ENCODE results near the gene KCNJ1. TPM values are rescaled to one million over a fixed set of nuclear protein-coding genes. Genes with fewer than 3 reads are reported as not detected.

Gene KCNJ1
- total RNA-seq, 1 donor from 2014 or later: not detected

DNA sequence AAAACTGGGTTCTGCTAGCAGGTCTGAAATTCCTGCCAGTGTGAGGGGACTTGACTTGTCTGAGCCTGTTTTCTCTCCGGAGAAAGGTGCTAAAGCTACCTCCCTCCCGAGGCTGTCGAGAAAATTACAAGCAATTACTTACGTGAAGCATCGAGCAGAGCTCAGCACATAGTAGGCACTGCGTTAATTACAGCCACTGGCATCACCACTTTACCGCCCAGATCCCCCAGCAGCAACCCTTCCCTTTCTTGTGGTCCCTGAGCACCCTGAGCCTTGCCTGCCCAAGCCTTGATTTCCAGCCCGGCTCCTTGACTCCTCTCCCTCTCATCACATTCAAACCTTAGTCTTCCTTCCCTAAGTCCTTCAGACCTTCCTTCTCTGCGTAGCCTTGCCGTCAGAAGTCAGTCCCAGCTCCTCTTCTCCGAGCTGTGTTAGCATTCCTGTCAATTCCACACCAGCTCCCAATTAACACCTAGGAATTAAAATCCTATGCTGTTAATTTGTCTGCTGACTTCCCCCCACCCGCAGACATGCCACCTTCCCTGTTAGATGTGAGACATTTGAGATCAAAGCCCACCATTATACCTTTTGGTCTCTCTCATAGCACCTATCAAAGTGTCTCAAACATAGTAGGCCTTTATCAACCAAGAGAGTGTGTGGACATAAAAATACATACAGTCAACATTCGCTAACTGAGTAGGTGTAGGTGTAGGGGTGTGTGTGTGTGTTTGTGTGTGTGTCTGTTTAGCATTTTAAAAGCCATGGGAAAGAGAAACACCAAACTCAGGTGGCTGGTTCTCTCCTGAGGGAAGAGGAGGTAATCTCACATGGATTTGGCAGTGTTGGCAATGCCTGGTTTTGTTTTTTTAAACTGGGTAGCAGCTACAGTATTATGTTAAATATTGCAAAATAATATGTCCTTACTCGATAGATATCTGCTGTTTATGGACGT is 21.2 kb upstream of the KCNJ1 start:
- intact Hi-C loops (cut with DNase I): no loop called here
- DNase-seq (no peak), ATAC-seq (ENCODE audit: poor library complexity) (no peak)

DNA sequence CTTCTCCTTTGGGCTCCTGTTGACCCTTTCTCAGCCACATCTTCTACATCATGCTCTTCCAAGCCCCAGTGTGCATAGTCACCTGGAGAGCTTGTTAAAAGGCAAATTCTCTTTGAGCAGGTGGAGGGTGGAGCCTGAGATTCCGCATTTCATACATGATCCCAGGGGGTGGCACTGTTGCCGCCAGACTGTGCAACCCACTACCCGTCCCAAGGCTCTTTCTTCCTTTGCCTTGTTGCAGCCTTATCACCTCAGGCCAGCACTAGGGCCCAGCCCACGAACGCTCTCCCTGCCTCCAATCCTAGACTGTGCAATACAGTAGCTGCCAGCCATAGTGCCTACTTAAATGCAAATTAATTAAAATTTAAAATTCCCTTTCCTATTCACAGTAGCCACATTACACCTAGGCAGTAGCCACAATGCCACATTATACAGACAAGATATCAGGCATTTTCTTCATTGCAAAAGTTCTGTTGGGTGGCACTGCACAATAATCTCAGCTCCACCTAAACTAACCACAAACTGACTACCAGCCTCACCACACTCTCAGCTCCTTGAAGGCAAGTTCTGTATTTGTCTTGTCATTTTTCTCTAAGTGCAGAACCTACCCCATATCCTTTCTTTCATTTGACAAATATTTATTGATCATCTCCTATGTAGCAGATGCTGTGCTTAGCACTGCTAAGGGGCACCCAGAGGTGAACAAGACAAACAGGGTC is 19.5 kb upstream of the KCNJ1 start:
- intact Hi-C loops (cut with DNase I): no loop called here
- DNase-seq (peak; percentile 50), ATAC-seq (ENCODE audit: poor library complexity) (peak; percentile 26)

DNA sequence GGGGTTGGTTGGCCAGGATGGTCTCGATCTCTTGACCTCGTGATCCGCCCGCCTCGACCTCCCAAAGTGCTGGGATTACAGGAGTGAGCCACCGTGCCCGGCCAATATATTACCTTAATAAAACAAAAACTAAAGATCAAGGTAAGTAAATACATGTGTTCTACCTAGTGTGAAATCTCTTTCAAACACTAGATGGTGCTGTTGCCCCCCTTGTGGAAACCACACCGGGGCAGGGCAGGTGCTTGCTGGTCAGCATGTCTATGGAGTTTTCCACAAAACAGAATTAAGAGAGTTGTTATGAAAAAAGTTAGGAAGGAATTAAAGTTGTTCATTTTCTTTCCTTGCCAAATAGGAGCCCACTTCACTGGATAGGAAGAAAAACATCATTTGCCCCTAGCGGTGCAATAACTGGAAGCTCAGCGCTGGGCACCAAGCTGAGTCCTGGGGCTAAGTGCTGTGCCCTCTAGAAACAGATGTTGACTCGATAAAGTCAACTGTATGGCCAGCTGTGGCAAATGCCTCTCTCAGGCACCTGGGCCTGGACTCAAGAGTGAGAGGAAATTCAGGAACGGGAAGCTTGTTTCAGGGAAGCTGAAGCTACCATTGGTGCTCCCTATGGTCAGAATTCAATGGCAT is 17.7 kb upstream of the KCNJ1 start:
- intact Hi-C loops (cut with DNase I): loop anchor here (2.0 kb wide), 1 partner anchor 72 kb away; no protein-coding TSS in a partner anchor
- ATAC-seq (ENCODE audit: poor library complexity) (peak; percentile 92), DNase-seq (peak; percentile 51)

DNA sequence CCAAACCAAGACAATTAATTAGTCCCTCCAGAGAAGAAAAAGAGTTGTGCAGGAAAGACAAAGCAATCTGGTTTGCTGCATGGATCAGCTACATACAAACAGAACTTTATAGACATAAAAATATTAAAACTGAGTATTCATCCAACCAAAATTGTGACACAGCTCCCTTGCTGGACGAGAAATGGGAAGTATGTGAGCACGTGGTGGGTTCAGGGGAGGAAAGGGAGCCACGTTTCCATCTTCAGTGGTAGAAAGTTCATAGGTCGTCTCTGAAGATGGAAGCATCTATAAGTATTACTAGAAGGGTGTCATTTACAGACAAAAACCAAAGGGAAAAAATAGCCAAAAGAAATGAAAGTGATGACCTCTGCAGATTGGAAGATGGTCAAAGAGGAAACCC is 17.0 kb upstream of the KCNJ1 start:
- no peak for DNase-seq
- intact Hi-C loops (cut with DNase I): loop anchor here (2.0 kb wide), 1 partner anchor 73 kb away; no protein-coding TSS in a partner anchor
- ATAC-seq (ENCODE audit: poor library complexity): no peak

DNA sequence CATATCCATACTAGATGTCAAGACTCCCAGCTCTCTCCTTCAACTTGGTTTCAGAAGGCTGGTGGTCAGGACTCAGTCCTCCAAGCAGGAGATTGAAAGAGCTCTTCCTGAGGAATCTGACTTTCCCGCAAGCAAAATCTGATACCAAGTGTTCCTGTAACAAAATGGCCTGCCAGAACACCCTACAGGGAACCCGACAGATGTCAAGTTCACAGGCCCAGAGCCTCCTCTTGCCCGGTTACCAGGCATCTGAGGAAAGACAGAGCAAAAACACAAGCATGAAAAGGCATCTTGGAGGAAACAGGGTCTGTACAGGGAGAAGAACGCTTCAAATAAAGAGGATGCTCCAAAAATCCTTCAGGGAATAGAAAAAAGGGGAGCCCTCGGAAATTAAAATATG is 15.4 kb upstream of the KCNJ1 start:
- DNase-seq (no peak), ATAC-seq (ENCODE audit: poor library complexity) (no peak)
- intact Hi-C loops (cut with DNase I): no loop called here

DNA sequence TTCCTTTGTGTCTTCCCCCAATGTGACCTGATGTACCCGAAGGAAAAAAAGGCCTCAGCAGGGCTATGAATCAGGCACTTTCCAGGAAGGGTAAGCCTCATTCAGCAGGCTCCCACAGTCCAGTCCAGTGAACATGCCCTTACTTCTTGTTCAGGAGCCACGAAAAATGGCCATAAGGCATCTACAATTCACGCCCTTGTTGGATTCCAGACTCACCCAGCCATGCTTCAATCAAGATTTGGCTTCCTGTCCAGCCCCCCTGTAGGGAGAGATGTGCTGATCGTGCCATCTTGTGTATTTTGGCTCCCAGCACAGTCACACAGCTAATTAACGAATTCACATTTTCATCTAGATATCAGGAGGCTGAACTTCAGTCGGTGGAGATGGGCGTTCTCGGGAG is 14.1 kb upstream of the KCNJ1 start:
- ATAC-seq (ENCODE audit: poor library complexity): no peak
- intact Hi-C loops (cut with DNase I): no loop called here
- no peak for DNase-seq

DNA sequence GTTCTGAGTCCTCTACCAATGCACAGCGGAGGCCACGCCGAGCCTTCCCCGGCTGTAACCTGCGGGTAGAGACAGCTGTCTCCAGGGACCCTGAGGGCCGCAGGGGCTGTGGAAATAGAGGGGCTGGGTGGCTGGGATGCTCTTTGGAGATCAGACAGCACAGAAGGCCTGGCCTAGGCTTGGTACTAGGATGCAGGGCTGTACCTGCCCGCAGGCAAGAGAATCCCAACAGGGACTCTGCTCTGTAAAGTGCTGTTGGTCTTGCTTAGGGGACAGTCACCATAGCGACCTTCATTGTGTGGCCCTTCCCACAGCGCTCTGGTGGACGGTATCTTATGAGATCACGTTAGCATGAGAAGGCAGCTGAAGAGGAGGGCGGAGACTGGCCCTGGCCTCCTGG is 12.7 kb upstream of the KCNJ1 start:
- DNase-seq (no peak), ATAC-seq (ENCODE audit: poor library complexity) (no peak)
- intact Hi-C loops (cut with DNase I): no loop called here

DNA sequence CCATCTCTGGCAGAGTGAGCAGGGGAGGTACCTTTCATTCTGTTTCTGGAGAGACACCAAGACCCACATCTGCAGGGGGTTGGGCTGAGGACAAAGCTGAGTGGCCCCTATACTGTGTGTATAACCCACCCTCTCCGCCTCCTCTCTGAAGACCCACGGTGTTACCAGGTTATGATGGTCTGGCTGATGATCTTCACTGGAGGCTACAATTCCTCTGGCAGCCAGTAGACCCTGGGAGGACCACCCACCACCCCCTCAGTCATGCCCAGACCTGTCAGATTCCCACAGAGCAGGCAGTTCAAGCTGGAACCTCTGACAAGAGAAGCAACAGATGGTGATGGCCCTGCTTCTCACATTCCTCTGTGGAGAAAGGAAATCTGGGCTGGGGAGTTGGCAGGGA is 11.4 kb upstream of the KCNJ1 start:
- intact Hi-C loops (cut with DNase I): no loop called here
- DNase-seq (no peak), ATAC-seq (ENCODE audit: poor library complexity) (no peak)

DNA sequence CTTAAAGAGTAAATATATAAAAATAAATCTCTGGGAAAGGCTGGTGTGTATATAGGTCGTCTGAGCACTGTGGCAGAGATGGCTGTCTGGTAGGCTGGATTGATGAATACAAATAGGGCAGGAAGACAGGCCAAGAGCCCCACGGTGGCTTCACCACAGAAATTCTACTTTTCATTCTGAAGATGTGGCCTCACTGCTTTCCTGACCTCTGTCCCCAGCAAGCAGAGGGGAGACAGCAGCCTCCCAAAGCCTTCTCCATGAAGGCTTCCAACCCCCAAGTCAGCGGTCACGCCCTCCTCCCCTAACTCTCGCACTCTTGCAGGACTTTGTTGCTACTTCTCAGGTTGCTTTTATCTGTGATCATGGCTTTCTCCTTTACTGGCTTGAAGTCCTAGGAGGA is 10.6 kb upstream of the KCNJ1 start:
- intact Hi-C loops (cut with DNase I): no loop called here
- no peak for ATAC-seq (ENCODE audit: poor library complexity)
- no peak for DNase-seq

DNA sequence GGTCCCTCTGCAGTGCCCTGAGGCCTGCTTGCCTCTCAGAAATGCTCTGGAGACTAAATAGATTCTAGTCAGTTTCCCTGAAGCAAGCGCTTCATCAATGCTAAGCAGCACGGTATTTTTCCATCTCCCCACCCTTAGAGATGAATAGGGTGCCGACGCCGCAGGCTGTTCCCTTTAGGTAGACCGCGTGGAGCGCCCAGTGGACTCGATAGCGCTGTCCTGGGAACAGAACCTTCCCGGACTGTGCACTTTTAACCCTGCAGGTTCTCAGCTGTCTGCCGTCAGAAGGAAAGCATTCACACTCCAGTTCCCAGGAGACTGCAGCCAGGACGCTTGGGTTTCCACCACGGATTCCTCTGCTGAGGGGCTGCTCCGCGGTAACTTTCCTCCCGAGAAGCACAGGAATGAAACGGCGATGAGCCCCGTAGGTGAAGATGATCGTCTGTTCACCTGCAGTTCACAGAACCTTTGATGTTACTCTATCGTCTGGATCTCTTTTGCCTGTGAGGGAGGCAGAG is 9.1 kb upstream of the KCNJ1 start:
- no peak for DNase-seq
- ATAC-seq (ENCODE audit: poor library complexity): no peak
- intact Hi-C loops (cut with DNase I): no loop called here

DNA sequence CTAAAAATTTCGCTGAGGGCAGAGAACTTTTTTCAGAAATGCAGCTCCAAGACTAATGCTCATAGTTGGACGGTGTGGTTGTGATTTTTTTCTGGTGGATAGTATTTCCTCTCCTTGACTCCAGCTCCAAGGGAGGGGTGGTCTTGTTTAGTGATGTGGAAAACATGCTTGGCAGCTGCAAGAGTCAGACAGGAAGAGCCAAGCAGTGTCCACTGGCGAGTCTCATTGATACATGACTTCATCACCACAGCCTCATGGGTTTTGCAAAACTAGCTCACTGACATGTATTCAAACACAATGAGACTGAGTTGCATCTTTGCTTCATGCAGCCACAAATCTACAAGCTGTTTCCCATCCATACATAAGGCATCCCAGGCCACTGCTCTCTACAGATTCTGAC is 7.3 kb upstream of the KCNJ1 start:
- DNase-seq (no peak), ATAC-seq (ENCODE audit: poor library complexity) (no peak)
- intact Hi-C loops (cut with DNase I): no loop called here

DNA sequence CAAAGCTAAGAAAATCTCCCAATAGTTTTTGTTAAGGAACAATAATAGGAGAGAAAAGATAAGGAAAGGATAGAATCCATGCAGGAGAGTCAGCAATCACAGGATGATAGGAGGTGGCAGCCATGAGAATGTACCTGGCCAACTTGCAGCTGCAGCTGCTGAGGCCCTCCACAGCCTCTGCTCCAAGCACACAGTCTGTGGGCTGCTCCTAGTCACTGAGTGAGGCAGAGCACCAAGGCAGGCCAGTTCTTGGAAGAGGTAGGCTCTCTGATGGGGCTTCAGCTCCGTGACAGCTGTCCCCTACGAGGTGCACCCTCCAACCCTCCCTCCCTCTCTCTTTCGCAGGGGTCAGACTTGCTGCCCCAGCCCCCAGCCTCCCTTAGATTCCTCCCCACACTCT is 5.5 kb upstream of the KCNJ1 start:
- ATAC-seq (ENCODE audit: poor library complexity) (no peak), DNase-seq (no peak)
- intact Hi-C loops (cut with DNase I): no loop called here

DNA sequence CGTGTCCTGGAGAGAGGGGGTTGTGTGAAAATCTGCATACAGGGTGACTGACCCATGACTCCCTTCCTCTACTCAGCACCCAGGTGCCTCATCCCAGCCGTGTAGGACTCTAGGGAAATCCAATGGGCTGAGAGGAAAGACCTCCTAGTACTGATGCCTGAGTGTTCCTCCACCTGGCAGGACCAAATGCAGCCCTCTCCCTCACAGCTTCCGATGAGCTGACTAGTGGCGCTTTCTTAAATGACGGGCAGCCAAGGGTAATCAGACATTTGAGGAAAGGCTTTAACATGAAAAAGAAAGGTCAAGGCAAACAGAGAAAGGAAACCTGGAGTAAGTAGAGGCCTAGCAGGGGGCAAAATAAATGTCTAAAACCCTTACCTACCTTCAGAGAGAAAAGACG is 5.0 kb upstream of the KCNJ1 start:
- intact Hi-C loops (cut with DNase I): no loop called here
- no peak for ATAC-seq (ENCODE audit: poor library complexity)

DNA sequence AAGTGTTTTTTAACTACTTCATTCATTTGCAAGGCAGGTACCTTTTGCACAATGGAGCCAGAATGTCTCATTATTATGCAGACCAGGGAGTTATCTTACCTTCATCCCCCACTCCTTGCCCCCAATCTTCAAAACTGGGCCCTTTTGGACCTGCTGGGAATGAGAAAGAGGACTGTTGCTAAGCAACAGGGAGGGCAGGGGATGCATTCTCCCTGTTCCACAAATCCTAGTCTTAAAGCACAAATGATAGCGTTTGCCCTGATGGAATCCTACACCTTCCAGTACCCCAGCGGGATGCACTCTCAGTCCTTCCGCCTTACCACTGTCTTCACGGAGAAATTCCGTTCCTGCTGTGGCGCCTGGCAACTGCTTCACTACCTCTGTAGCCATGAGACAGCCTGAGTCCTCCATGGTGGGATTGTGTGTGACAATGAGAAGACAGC is 4.1 kb upstream of the KCNJ1 start:
- ATAC-seq (ENCODE audit: poor library complexity) (no peak), DNase-seq (no peak)
- intact Hi-C loops (cut with DNase I): no loop called here

More for the DNA sequence above, 5.0 kb upstream of the KCNJ1 start:
- no peak for DNase-seq

DNA sequence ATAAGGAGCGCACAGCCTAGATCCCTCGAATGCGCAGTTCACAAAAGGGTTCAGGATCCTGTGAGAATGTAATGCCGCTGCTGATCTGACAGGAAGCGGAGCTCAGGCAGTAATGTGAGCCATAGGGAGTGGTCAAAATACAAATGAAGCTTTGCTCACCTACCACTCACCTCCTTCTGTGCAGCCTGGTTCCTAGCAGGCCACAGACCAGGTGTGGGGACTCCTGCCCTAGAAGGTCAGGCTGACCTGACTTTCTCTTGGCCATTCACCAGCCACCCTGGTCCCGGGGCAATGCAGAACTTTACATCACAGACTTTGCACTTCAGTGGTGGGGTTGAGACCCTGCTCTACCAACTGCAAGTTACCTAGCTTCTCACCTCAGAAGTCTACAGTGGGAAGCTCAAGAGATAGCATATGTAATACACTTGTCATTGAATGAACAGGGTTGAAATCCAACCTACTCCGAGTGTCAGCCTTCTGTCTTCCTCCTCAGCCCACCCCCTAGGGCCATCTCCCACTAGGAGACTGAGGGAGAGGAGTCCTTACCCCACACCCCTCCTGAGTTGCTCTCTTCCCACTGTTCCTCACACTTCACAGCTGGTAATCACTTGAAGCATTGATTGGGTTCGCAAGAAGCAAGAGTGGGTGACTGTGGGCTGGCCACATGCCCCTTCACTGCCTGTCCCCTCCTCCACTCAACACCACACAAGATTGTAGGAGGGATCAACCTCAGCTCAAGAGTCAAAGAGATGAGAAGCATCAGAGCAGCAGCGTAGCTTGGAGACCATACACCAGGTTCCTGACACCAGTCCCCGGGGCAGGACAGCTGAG is 2.0 kb upstream of the KCNJ1 start:
- no peak for ATAC-seq (ENCODE audit: poor library complexity)
- no peak for DNase-seq
- intact Hi-C loops (cut with DNase I): no loop called here

DNA sequence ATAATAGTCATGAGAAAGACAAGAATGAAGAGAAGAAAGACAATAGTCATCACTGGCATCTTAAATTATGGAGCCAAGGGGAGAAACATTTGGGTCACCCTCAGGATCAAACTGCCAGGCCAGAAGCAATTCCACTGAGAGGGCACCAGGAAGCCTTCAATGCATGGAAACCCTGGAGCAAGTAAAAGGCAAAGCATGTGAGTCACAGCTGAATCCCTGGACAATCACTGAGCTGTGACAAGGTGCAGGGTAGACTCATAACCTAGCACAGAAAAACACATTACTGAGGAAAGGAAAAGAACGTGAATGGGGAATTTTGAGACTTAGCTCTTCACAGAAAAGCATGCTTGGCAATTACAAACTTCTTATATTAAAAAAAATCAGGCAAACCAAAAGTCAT is 1.6 kb downstream of the KCNJ1 start:
- ATAC-seq (ENCODE audit: poor library complexity) (no peak), DNase-seq (no peak)
- intact Hi-C loops (cut with DNase I): no loop called here

DNA sequence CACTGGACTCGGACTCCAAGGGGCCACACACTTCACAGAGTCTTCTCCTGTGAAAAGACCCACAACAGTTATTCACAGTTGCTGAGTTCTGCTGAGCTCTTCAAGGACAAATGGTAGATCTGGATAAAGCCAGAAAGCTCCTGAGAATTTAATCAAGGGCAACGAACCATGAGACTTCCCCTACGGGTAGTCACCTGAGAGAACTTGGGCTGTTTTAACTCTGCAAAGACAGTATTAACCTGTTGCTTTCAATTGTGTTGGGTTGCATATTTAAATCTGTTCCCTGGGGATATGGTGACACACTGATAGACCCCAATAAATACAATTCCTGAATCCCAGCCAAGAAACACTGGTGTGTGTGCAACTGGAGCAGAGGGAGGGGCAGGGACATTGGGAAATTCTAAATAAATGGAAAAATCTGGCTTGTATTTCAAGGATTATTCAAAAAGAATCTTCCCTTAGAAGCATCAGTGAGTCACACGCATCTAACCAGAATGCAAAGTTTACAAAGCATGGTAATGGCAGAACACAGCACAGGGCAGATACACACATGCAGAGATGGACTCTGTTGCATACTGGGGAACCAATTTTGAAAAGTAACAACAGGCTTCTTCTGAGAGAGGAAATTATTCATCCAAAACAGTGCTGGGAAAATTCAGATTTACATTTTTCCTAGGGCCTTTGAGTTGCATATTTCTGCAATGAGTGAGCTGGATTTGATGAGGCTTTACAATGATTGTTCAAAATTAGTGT is 4.0 kb downstream of the KCNJ1 start:
- DNase-seq: no peak

DNA sequence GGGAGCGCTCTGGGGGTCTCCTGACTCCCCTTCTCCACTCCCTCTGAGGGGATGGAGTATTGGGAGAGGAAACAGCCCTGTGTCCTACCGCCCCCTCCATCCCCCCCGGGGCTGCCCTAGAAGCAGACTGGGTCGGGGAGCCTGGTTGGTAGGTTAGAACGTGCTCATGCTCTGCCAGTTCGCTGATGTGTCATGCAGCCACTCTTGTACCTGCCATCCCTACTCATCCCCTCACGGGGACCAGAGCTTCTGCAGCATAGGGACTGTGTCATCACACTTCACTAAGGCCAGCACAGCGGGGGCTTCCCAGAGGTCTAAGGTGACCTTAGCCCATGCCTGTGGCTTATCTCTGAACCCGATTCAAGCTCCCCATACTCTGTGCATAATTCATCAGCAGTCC is 4.7 kb downstream of the KCNJ1 start:
- intact Hi-C loops (cut with DNase I): no loop called here
- no peak for ATAC-seq (ENCODE audit: poor library complexity)

More for the DNA sequence above, 4.0 kb downstream of the KCNJ1 start:
- no peak for ATAC-seq (ENCODE audit: poor library complexity)
- intact Hi-C loops (cut with DNase I): no loop called here

More for the DNA sequence above, 4.7 kb downstream of the KCNJ1 start:
- DNase-seq: no peak

Measured in Right ventricle myocardium superior (tissue), 1 donor.